IPS-15b (cell line): ENCODE data around the gene AVP.

ENCODE experiments used
- H3K27me3 ChIP-seq: one replicate; pipeline ENCODE4 v1.6.1; 2013; ENCODE audit warnings: low read length; ENCODE audit not compliant: control insufficient read depth, insufficient read depth
- H3K36me3 ChIP-seq: one replicate; pipeline ENCODE4 v1.6.1; 2013; ENCODE audit warnings: low read length; ENCODE audit not compliant: control insufficient read depth, insufficient read depth
- H3K4me1 ChIP-seq: one replicate; pipeline ENCODE4 v1.6.1; 2013; ENCODE audit warnings: mild to moderate bottlenecking, low read length; ENCODE audit not compliant: control insufficient read depth, insufficient read depth
- H3K4me3 ChIP-seq: one replicate; pipeline ENCODE4 v1.5.1; 2013; ENCODE audit warnings: low read depth, low read length
- H3K9ac ChIP-seq: one replicate; pipeline ENCODE4 v1.6.1; 2013; ENCODE audit warnings: low read depth, mild to moderate bottlenecking, low read length
- H3K9me3 ChIP-seq: one replicate; pipeline ENCODE4 v1.6.1; 2013; ENCODE audit warnings: mild to moderate bottlenecking, low read length; ENCODE audit not compliant: control insufficient read depth, insufficient read depth

The AVP gene

DNA sequence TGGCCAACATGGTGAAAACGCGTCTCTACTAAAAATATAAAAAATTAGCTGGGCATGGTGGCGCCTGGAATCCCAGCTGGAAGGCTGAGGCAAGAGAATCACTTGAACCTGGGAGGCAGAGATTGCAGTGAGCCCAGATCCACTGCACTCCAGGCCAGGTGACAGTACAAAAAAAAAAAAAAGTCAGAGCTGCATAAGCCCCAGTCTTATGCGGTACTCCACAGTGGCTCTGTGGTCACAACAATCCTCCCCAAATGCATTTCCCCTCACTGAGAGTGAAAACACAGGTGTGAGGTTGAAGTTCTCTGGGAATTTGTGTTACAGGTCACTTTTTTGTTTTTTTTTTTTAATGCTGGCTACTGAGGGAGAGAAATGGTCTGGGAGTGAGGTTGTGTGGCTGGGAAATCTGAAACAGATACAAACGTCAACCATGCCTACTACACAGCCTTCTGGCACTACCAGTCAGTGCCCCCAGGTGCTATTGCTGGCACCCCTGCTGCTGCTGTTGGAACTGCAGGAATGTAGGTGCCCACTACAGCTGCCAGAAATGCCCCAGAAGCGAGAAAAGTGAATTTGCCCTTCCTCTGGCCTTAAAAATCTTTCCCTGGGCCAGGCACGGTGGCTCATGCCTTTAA is 33.0 kb downstream of the AVP start:
- Histone ChIP-seq H3K27me3 (no peaks in the 10 kb centered on the region), H3K4me3 (no peak overlapping the region), H3K36me3 (peaks cover 25% of the 10 kb centered on the region), H3K9ac (no peak overlapping the region), H3K4me1 (no peaks in the 10 kb centered on the region), H3K9me3 (no peaks in the 10 kb centered on the region)

DNA sequence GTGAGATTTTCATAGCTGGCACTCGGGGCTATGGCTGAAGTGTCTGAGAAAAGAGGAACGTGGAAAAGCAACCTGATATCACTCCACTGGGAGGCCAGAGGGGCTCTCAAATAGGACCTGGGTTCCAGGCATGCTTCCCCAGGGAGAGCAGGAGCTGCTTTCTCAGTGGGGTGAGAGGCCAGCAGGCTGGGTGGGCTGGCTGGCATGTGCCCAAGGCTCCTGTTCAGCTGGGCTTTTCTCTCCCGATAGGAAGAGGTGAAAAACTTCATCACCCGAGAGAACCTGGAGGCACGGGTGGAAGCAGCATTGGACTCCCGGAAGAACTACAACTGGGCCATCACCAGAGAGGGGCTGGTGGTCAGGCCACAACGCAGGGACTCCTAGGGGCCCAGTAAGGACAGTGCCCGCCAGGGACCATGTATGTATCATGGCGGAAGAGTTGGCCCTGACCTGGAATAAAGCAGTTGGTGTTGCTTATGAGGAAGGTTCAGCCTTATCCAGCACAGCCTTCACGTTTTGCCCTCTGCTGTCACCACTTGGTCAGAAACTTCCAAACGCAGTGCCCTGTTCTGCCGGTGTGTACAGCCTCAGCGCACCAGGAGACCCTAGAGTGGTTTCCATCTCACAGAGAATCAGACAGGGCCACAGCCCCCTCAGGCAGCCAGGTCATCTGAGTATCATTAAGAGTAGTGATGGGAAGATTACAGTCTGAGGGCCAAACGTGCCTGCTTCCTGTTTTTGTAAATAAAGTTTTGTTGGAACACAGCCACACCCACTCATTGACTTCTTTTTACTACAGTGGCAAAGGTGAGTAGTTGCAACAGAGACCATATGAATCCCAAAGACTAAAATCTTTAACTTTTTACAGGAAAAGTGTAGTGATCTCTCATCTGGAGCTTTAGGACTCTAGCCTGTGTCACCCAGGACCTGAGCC is 36.8 kb downstream of the AVP start:
- H3K4me3 ChIP-seq, result no peak overlapping the region
- H3K9me3 ChIP-seq, result no peaks in the 10 kb centered on the region
- peaks cover under 1% of the 10 kb centered on the region for H3K4me1 ChIP-seq
- H3K27me3 ChIP-seq, result peaks cover 2% of the 10 kb centered on the region
- H3K9ac ChIP-seq, result no peak overlapping the region
- H3K36me3 ChIP-seq, result peaks cover 25% of the 10 kb centered on the region

DNA sequence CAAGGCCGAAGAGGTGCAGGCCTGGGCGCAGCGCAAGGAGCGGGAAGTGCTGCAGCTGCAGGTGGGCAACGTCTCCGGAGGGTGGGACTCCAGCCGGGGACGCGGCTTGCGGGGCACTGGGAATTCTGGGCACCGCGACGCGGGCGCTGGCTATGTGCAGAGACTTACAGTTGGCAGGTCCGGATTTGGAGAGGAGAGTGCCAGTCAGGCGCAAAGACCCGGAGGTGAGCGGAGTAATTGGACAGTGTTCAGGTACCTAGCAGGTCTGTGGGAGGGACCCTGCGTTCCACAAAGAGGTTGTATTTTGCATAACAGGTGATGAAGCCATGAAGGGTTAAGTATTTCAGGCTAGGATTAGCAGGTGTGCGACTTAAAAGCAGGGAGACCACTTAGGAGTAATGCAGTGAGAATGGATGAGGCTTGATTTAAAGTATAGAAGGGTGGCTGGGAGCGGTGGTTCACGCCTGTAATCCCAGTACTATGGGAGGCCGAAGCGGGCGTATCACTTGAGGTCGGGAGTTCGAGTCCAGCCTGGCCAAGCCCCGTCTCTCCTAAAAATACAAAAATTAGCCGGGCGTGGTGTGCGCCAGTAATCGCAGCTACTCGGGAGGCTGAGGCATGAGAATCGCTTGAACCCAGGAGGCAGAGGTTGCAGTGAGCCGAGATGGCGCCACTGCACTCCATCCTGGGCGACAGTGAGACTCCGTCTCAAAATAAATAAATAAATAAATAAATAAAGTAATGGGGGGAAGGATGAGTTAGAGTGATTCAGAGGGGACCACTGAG is 37.7 kb downstream of the AVP start:
- Histone ChIP-seq H3K9ac (peak overlapping the region; percentile 93), H3K27me3 (peaks cover 2% of the 10 kb centered on the region), H3K36me3 (peaks cover 25% of the 10 kb centered on the region), H3K4me3 (peak overlapping the region; percentile 84), H3K4me1 (peaks cover 9% of the 10 kb centered on the region), H3K9me3 (no peaks in the 10 kb centered on the region)

DNA sequence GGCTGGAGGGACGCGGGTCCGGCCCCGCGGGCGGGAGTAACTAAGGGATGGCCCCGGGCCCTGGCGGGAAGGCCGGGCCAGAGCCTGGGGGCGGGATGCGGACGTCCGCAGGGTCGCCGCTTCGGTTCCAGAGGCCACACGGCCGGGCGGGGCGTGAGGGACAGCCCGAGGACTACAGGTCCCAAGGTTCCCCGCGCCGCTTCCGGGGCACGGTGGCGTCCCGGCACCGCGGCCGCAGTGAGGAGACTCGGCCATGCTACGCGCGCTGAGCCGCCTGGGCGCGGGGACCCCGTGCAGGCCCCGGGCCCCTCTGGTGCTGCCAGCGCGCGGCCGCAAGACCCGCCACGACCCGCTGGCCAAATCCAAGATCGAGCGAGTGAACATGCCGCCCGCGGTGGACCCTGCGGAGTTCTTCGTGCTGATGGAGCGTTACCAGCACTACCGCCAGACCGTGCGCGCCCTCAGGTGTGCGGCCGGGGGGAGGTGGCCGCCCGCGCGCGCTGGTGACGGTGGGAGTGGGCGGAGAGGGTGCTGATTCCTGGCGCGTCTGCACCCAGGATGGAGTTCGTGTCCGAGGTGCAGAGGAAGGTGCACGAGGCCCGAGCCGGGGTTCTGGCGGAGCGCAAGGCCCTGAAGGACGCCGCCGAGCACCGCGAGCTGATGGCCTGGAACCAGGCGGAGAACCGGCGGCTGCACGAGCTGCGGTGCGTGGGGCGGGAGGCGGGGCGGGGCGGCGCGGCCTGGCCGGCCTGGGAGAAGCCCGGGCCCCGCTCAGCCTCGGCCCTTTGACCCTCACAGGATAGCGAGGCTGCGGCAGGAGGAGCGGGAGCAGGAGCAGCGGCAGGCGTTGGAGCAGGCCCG is 38.5 kb downstream of the AVP start, which contains the start of gene MRPS26:
TSS of gene MRPS26 (plus strand) at position 237 of the 861 bp plus-strand sequence. CDS start at position 254, 17 bp downstream.
- Histone ChIP-seq H3K36me3 (peaks cover 25% of the 10 kb centered on the region), H3K9me3 (no peaks in the 10 kb centered on the region), H3K4me3 (peak within 1 kb of the TSS; percentile 84), H3K9ac (peak within 1 kb of the TSS; percentile 93), H3K27me3 (peaks cover 2% of the 10 kb centered on the region), H3K4me1 (peaks cover 10% of the 10 kb centered on the region)

DNA sequence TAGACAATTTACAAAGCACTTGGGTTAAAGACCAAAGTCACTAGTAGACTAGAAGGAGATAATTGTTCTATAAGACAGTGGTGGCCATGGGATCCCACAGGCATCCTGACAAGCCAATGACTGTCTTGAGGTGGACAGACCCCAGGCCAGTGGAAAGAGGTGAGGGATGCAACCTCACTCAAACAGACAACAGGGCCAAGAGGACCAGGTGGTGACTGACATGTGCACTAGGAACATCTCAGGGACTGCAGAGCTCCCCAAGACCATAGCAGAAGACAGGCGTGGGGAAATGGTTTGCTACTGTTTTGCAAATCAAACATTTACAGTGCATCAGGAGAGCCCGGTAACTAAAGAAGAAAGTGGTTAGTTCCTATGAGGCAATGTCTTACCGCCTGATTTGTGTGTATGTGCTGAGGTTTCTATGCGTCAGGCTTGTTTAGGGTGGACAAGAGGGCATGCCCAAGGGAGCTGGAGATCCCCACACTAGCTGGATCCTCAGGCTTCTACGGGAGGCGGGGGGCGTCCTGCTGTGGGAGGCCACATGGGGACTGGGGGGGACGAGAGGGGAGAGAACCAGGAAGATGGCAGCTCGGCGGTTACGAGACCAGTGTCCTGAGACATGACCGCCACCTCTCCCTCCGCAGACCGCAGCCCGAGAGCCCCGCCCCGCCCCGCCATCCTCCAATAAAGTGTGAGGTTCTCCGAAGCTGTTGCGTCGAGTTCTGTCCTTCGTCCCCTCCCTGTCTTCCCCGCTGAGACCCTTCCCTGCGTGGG is 39.3 kb downstream of the AVP start:
- H3K36me3 ChIP-seq, result peaks cover 25% of the 10 kb centered on the region
- peaks cover 10% of the 10 kb centered on the region for H3K4me1 ChIP-seq
- H3K27me3 ChIP-seq, result peaks cover 2% of the 10 kb centered on the region
- H3K4me3 ChIP-seq, result peak overlapping the region; percentile 84
- H3K9ac ChIP-seq, result peak overlapping the region; percentile 70
- no peaks in the 10 kb centered on the region for H3K9me3 ChIP-seq

DNA sequence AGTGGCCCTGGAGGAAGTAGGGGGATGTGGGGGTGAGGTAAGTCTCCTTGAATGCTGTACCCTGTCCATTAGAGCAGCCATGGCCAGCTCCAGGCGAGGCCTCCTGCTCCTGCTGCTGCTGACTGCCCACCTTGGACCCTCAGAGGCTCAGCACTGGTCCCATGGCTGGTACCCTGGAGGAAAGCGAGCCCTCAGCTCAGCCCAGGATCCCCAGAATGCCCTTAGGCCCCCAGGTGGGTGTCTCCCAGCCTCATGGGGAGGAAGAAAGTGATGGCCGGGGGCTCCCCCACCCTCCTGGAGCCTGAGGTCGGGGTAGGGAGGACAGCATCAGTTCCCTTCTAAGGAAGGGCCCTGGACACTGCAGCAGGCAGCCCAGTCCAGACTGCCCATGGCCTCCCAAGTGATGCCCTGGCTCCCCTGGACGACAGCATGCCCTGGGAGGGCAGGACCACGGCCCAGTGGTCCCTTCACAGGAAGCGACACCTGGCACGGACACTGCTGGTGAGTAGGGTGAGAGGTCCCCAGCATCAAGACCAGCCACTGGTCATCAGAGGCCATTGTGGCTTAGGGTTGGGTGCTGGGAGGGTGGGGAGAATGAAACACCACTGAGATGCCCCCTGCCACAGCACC is 40.1 kb downstream of the AVP start:
- Histone ChIP-seq H3K4me1 (peaks cover 10% of the 10 kb centered on the region), H3K4me3 (peak overlapping the region; percentile 84), H3K36me3 (peaks cover 20% of the 10 kb centered on the region), H3K27me3 (peaks cover 2% of the 10 kb centered on the region), H3K9ac (no peak overlapping the region), H3K9me3 (no peaks in the 10 kb centered on the region)

DNA sequence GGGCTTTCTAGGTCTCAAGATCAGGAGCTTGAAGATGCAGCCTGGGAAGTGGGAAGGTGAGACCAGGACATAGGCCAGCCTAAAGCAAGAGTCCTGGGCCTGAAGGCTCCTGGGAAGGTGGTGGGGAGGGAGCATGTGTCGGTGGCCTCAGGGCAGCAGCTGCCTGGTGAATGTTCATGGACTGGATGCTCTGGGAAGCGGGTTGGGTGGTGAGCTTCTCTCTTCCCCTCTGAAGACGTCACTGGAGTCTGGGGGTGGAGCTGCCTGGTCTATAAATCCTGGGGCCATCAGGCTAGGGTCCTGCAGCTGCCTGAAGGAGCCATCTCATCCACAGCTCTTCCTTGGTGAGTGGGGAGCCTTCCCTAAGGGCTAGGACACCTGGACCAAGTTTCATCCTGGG is 41.2 kb downstream of the AVP start, which contains the start of gene GNRH2:
TSS of gene GNRH2 (plus strand) at position 301 of the 400 bp plus-strand sequence. CDS start 793 bp downstream, outside the sequence.
- Histone ChIP-seq H3K36me3 (peaks cover 15% of the 10 kb centered on the region), H3K9me3 (no peaks in the 10 kb centered on the region), H3K9ac (no peak within 1 kb of the TSS), H3K4me3 (no peak within 1 kb of the TSS), H3K4me1 (peaks cover 10% of the 10 kb centered on the region), H3K27me3 (peaks cover 2% of the 10 kb centered on the region)

DNA sequence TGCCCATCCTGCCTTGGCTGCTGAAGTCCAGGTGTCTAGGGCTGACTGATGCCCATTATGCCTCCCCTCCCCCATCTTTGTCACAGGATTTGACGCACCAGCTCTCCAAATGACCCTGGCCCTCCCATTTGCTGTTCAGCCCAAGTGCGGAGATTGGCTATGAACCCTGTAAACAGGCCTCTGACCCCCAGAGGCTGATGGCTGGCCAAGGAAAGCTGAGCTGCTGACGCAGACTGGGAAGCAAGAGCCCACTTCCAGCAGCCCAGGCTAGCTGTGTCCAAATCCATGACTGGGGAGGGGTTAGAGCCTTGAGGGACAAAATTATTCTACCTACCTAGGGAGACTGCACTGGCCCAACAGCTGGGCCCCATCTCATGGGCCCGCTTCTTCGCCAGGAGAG is 41.9 kb downstream of the AVP start:
- peaks cover 10% of the 10 kb centered on the region for H3K4me1 ChIP-seq
- H3K36me3 ChIP-seq, result peaks cover 8% of the 10 kb centered on the region
- peaks cover 2% of the 10 kb centered on the region for H3K27me3 ChIP-seq
- no peak overlapping the region for H3K4me3 ChIP-seq
- no peaks in the 10 kb centered on the region for H3K9me3 ChIP-seq
- H3K9ac ChIP-seq, result no peak overlapping the region

DNA sequence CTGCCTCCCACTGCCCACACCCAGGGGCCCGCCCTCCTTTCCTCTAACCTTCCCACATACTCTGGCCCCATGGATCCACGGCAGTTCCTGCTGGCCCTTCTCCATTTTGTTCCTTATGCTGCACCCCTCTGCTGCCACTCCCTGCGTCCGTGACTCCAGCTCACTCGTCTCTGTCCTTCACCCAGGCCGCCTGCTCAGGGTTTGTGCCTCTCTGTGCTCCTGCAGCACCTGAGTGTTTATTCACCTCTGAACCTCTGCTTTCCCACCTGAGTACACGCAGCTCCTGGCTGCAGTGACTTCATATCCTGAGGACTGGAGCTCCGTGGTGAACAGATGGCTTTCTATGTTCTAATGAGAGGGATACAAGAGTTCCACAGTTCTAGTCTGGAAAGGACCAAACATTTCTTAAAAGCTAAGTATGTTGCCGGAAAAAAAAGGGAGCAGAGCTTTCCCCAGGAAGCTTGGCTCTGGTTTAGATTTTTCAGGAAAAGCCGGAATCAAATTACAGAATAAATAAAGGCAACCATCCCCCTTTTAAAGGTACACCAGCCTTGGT is 42.6 kb downstream of the AVP start:
- peaks cover 2% of the 10 kb centered on the region for H3K27me3 ChIP-seq
- no peak overlapping the region for H3K4me3 ChIP-seq
- peaks cover 10% of the 10 kb centered on the region for H3K4me1 ChIP-seq
- H3K9me3 ChIP-seq, result no peaks in the 10 kb centered on the region
- peaks cover 13% of the 10 kb centered on the region for H3K36me3 ChIP-seq
- no peak overlapping the region for H3K9ac ChIP-seq

DNA sequence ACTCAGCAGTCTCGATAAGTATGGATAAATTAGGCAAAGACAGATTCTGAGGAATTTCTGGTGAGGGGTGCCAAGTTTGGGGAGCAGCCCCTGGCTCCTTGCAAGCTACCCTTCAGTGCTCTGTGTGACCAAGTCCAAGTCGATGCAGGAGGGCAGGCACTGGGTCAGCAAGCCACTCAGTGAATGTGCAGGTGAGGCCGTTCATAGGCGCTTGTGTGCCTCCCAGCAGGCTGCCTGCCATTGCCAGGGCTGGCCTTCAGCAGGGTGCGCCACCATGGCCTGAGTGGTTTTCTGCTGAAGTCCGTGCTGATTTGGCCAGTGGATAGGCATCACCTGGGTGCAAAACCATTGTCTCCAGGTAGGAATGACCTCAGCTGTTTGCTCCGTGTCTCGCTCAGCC is 44.4 kb downstream of the AVP start:
- Histone ChIP-seq H3K36me3 (peaks cover 26% of the 10 kb centered on the region), H3K9ac (no peak overlapping the region), H3K9me3 (no peaks in the 10 kb centered on the region), H3K4me1 (peaks cover 10% of the 10 kb centered on the region), H3K4me3 (no peak overlapping the region), H3K27me3 (peaks cover 2% of the 10 kb centered on the region)
